Measurements from ENCODE around the gene CDKN1B.

DNA sequence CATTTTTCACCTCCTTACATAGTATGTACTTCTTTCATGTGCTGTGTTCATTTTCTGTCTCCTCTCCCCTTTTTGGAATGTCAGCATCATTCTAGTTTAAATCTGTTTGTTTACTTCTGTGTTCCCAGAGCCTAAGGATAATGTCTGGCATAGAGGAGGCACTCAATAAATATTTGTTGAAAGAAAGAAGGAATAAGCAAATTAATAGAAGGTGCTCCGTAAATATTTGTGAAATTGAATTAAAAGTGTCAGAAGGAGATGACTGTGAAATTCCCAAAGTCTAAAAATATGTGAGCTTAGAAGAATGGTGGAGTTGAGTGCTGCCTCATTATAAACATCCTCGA lies 3.3 kb upstream of the CDKN1B start:
- TF ChIP-seq GATA2 (IDR thresholded peaks at IDR 0.05; ENCODE audit: low read depth, low read length) (no peak), GATA3 (IDR thresholded peaks at IDR 0.05; ENCODE audit: low read depth, low read length) (no peak)
